Cardiac fibroblast (primary cell): ENCODE data around the gene HACD2.

ENCODE experiments used
- DNase-seq, 2 donors: peaks; one replicate each; pipeline versions ENCODE4 v3.0.0 to v3.0.0-alpha.2; 2010; ENCODE audit warnings: low read depth in 2 of 2
- H3K4me3 ChIP-seq, 2 donors: replicated peaks in 1 of 2; 1 replicate in 1 of 2; 2 replicates in 1 of 2; pipeline ENCODE4 v1.5.1; 2011; ENCODE audit warnings: low read depth in 2 of 2, low read length in 2 of 2, mild to moderate bottlenecking in 2 of 2, moderate library complexity in 1 of 2
- TF ChIP-seq, protein P1 (sequence below): IDR thresholded peaks from one replicate; pipeline ENCODE4 v1.5.1; 2011; ENCODE audit warnings: low read depth, mild to moderate bottlenecking, low read length, inconsistent platforms

HACD2 gene

GRCh38 chr3:123481071-123481470 lies 103.8 kb downstream of the HACD2 start:
- DNase-seq: no peak
- TF ChIP-seq, protein P1, sequence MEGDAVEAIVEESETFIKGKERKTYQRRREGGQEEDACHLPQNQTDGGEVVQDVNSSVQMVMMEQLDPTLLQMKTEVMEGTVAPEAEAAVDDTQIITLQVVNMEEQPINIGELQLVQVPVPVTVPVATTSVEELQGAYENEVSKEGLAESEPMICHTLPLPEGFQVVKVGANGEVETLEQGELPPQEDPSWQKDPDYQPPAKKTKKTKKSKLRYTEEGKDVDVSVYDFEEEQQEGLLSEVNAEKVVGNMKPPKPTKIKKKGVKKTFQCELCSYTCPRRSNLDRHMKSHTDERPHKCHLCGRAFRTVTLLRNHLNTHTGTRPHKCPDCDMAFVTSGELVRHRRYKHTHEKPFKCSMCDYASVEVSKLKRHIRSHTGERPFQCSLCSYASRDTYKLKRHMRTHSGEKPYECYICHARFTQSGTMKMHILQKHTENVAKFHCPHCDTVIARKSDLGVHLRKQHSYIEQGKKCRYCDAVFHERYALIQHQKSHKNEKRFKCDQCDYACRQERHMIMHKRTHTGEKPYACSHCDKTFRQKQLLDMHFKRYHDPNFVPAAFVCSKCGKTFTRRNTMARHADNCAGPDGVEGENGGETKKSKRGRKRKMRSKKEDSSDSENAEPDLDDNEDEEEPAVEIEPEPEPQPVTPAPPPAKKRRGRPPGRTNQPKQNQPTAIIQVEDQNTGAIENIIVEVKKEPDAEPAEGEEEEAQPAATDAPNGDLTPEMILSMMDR: no peak

DNA sequence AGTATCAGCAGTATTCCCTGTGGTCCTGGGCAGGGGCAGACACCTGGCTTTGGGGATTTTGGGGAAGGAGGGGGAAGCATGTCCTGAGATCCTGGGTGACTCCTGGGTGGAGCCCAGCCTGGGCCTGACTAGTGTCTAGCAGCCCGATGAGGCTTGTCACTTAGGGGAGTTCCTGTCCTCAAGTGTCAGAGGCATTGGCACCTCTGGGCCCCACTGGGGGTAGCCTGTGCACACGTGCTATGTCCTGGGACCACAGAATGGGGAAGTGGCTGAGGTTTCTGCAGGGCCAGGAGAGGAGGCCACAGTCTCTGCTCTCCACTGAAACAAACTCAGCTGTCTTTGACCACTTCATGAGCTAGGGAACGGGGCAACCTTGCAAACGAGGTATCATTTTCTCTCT lies 104.4 kb downstream of the HACD2 start:
- no peak for DNase-seq
- no peak overlapping the region for H3K4me3 ChIP-seq
- TF ChIP-seq, protein P1: no peak

More at GRCh38 chr3:123481071-123481470, 103.8 kb downstream of the HACD2 start:
- H3K4me3 ChIP-seq: no peak overlapping the region

GRCh38 chr3:123479891-123480290 lies 105.0 kb downstream of the HACD2 start:
- TF ChIP-seq, protein P1: no peak
- no peak overlapping the region for H3K4me3 ChIP-seq
- no peak for DNase-seq

DNA sequence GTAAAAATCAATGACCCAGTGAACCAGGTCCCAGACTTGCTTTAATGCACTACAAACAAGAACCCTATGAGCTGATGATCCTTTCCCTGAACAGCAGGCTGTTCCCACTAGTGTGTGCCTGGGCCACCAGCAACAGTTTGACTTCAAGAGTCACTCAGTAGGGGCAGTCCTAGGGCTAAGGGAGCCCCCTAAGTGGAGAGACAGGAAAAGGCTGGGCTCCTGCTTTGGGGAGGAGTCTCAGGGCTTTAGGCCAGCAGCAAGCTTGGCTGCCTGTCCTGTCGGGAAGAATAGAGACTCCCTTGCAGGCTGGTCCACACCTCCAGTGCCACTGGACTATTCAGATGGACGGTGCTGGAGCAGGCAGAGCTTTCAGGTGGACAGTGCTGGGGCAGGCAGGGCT lies 106.5 kb downstream of the HACD2 start:
- TF ChIP-seq, protein P1: no peak

DNA sequence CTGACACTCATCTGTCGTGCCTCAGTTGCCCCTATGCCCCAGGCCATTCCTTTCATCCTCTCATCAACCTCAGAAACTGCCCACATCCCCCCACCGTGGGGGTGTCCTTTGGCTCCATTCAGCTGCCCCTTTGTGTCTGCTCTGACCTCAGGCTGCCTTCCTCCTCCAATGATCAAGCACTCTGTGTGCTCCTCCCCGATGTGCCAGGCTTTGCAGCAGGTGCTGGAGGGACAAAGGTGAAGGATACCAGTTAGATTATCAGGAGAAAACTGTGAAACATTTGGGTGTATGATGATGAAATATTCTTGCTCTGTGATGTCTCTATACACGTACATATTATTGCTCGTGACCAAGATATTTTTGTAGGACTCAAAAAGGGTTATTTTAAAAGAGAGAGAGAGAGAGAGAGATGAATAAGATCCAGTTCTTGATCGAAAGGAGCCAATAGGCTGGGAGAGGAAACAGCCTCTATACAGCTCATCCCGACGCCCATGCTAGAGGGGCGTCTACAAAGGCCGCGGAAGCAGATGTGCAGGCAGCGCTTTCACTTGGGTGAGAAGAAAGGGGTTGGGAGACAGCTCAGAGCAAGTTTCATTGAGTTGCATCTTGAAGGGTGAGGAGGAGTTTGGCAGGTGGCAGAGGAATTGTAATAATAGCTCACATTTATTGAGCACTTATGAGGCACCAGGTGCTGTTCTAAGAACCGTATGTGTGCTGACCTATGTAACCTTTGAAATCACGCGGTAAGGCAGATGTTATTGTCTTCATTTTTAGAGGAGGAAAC lies 107.7 kb downstream of the HACD2 start:
- DNase-seq: no peak
- H3K4me3 ChIP-seq: no peak overlapping the region
- TF ChIP-seq, protein P1: no peak

More for the DNA sequence above, 106.5 kb downstream of the HACD2 start:
- no peak for DNase-seq
- H3K4me3 ChIP-seq: no peak overlapping the region

- no peak overlapping the region for H3K4me3 ChIP-seq
- TF ChIP-seq, protein P1: no peak
- no peak for DNase-seq
Observed at GRCh38 chr3:123475786-123476185, 109.1 kb downstream of the HACD2 start.
